ENCODE measurements around the gene LAMB4.

DNA sequence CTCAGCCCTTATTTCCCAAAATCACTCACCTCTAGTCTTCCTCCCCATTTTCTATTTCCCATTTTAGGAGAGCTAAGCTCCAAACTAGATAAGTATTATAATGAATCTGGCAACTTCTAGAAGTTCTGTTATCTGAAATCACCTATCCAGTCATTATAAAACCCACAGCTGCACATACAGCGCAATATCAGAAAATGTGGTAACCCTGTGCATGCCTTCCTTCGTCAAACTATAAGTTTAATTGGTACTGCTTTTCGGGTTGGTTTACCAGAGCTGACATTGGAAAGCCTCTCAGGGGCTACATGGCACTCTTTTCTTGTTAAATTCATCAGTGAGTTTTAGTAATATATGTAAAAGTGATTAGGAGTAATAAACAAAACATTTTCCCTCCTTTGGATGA lies 1.6 kb downstream of the LAMB4 start:
- TF ChIP-seq, protein P1, sequence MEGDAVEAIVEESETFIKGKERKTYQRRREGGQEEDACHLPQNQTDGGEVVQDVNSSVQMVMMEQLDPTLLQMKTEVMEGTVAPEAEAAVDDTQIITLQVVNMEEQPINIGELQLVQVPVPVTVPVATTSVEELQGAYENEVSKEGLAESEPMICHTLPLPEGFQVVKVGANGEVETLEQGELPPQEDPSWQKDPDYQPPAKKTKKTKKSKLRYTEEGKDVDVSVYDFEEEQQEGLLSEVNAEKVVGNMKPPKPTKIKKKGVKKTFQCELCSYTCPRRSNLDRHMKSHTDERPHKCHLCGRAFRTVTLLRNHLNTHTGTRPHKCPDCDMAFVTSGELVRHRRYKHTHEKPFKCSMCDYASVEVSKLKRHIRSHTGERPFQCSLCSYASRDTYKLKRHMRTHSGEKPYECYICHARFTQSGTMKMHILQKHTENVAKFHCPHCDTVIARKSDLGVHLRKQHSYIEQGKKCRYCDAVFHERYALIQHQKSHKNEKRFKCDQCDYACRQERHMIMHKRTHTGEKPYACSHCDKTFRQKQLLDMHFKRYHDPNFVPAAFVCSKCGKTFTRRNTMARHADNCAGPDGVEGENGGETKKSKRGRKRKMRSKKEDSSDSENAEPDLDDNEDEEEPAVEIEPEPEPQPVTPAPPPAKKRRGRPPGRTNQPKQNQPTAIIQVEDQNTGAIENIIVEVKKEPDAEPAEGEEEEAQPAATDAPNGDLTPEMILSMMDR (IDR thresholded peaks at IDR 0.05): no peak
- TF ChIP-seq RFX5 (IDR thresholded peaks at IDR 0.05) (no peak), PHF8 (IDR thresholded peaks at IDR 0.05; ENCODE audit: borderline replicate concordance, low read depth) (no peak), SMC3 (IDR thresholded peaks at IDR 0.05) (no peak), POLR2A (IDR thresholded peaks at IDR 0.05; ENCODE audit: low read length) (no peak), HOXA7 (CRISPR knock-in tag; IDR thresholded peaks at IDR 0.05) (no peak), KDM1A (IDR thresholded peaks at IDR 0.05; ENCODE audit: low read depth) (no peak)
- TF ChIP-seq, protein P2, sequence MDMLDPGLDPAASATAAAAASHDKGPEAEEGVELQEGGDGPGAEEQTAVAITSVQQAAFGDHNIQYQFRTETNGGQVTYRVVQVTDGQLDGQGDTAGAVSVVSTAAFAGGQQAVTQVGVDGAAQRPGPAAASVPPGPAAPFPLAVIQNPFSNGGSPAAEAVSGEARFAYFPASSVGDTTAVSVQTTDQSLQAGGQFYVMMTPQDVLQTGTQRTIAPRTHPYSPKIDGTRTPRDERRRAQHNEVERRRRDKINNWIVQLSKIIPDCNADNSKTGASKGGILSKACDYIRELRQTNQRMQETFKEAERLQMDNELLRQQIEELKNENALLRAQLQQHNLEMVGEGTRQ (IDR thresholded peaks at IDR 0.05): no peak
- TF ChIP-seq, protein P3, sequence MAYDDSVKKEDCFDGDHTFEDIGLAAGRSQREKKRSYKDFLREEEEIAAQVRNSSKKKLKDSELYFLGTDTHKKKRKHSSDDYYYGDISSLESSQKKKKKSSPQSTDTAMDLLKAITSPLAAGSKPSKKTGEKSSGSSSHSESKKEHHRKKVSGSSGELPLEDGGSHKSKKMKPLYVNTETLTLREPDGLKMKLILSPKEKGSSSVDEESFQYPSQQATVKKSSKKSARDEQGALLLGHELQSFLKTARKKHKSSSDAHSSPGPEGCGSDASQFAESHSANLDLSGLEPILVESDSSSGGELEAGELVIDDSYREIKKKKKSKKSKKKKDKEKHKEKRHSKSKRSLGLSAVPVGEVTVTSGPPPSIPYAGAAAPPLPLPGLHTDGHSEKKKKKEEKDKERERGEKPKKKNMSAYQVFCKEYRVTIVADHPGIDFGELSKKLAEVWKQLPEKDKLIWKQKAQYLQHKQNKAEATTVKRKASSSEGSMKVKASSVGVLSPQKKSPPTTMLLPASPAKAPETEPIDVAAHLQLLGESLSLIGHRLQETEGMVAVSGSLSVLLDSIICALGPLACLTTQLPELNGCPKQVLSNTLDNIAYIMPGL (CRISPR knock-in tag; IDR thresholded peaks at IDR 0.05; ENCODE audit: borderline replicate concordance): no peak
- TF ChIP-seq, protein P4, sequence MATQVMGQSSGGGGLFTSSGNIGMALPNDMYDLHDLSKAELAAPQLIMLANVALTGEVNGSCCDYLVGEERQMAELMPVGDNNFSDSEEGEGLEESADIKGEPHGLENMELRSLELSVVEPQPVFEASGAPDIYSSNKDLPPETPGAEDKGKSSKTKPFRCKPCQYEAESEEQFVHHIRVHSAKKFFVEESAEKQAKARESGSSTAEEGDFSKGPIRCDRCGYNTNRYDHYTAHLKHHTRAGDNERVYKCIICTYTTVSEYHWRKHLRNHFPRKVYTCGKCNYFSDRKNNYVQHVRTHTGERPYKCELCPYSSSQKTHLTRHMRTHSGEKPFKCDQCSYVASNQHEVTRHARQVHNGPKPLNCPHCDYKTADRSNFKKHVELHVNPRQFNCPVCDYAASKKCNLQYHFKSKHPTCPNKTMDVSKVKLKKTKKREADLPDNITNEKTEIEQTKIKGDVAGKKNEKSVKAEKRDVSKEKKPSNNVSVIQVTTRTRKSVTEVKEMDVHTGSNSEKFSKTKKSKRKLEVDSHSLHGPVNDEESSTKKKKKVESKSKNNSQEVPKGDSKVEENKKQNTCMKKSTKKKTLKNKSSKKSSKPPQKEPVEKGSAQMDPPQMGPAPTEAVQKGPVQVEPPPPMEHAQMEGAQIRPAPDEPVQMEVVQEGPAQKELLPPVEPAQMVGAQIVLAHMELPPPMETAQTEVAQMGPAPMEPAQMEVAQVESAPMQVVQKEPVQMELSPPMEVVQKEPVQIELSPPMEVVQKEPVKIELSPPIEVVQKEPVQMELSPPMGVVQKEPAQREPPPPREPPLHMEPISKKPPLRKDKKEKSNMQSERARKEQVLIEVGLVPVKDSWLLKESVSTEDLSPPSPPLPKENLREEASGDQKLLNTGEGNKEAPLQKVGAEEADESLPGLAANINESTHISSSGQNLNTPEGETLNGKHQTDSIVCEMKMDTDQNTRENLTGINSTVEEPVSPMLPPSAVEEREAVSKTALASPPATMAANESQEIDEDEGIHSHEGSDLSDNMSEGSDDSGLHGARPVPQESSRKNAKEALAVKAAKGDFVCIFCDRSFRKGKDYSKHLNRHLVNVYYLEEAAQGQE (IDR thresholded peaks at IDR 0.05): no peak

Data from A549 (cell line).